ENCODE data around the gene GALNT11. TPM values are rescaled to one million over a fixed set of nuclear protein-coding genes. Genes with fewer than 3 reads are reported as not detected.

Gene GALNT11
- polyA plus RNA-seq, 3 donors = 17.7 to 25.9 (median 20.6) TPM

DNA sequence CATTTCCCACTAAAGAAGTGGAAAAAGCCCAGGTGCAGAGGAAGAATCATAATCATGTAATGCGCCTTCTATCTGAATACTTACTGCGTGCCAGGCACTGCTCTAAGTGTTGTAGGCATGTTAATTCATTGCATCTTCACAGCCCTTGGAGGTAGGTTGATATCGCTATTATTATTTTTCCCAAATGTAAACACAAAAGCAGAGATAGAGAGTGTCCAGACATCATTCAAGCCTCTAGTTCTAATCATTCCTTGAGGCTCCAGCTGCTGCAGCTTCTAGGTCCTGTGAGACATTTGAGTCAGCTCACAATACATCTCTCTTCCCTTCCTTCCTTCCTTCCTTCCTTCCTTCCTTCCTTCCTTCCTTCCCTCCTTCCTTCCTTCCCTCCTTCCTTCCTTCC lies 44.3 kb upstream of the GALNT11 start:
- no CpG with 5 or more reads among the region's 3 CpGs for WGBS (ENCODE audit: insufficient coverage)
- no peak overlapping the region for H2AFZ ChIP-seq (ENCODE audit: insufficient read depth, low read depth, low read length, poor library complexity, severe bottlenecking)
- Mint-ChIP-seq H3K4me3 (no peak overlapping the region), H3K4me1 (no peaks in the 10 kb centered on the region), H3K27me3 (ENCODE audit: low read depth in 3 of 3) (peaks cover 2 to 6% (median 3%) of the 10 kb centered on the region in 3 donors), H3K9me3 (no peaks in the 10 kb centered on the region), H3K27ac (no peak overlapping the region), H3K36me3 (no peaks in the 10 kb centered on the region)
- H3K79me2 ChIP-seq (ENCODE audit: insufficient read depth, low read length) = no peaks in the 10 kb centered on the region
- no peak overlapping the region for H3K4me2 ChIP-seq (replicated peaks; ENCODE audit: extremely low read depth, low read length, poor library complexity, severe bottlenecking)
- DNase-seq = no peak
- H3K4me1 ChIP-seq (ENCODE audit: control insufficient read depth in 1 of 2, insufficient read depth in 2 of 2, low read length in 2 of 2) = no peaks in the 10 kb centered on the region
- H3K27ac ChIP-seq (ENCODE audit: low read depth in 1 of 2, low read length in 2 of 2) = no peak overlapping the region
- H4K20me1 ChIP-seq (ENCODE audit: insufficient read depth, low read length) = no peaks in the 10 kb centered on the region
- H3K36me3 ChIP-seq (replicated peaks in 1 of 2; ENCODE audit: control insufficient read depth in 1 of 2, insufficient read depth in 2 of 2, low read length in 2 of 2) = no peaks in the 10 kb centered on the region
- no peaks in the 10 kb centered on the region for H3K27me3 ChIP-seq (ENCODE audit: control insufficient read depth in 2 of 2, insufficient read depth in 2 of 2, low read length in 2 of 2)
- intact Hi-C loops (cut with micrococcal nuclease) = no loop called here
- no peaks in the 10 kb centered on the region for H3K9me3 ChIP-seq (replicated peaks in 1 of 2; ENCODE audit: control insufficient read depth in 1 of 2, insufficient read depth in 1 of 2, low read length in 2 of 2)
- no peak overlapping the region for H3K9ac ChIP-seq (ENCODE audit: insufficient read depth, low read length, poor library complexity, severe bottlenecking)
- TF ChIP-seq, protein P1, sequence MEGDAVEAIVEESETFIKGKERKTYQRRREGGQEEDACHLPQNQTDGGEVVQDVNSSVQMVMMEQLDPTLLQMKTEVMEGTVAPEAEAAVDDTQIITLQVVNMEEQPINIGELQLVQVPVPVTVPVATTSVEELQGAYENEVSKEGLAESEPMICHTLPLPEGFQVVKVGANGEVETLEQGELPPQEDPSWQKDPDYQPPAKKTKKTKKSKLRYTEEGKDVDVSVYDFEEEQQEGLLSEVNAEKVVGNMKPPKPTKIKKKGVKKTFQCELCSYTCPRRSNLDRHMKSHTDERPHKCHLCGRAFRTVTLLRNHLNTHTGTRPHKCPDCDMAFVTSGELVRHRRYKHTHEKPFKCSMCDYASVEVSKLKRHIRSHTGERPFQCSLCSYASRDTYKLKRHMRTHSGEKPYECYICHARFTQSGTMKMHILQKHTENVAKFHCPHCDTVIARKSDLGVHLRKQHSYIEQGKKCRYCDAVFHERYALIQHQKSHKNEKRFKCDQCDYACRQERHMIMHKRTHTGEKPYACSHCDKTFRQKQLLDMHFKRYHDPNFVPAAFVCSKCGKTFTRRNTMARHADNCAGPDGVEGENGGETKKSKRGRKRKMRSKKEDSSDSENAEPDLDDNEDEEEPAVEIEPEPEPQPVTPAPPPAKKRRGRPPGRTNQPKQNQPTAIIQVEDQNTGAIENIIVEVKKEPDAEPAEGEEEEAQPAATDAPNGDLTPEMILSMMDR (IDR thresholded peaks at IDR 0.05) = no peak
- no peak overlapping the region for H3K4me3 ChIP-seq (replicated peaks in 1 of 3; ENCODE audit: low read depth in 2 of 3, low read length in 3 of 3)

DNA sequence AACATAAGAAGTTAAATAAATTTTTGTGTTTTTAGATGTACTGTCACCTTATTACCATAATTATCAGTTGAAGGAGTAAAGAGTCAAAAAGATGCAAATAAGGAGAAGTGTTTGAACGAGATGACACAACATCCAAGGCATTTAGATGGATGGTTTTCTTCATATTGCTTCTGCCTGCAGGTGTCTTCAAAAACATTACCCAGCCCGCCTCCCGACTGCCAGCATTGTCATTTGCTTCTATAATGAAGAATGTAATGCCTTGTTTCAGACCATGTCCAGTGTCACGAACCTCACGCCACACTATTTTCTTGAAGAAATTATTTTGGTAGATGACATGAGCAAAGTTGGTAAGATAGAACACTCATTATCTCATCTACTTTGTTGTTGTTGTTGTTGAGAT lies 42.7 kb upstream of the GALNT11 start:
- Mint-ChIP-seq H3K4me3 (no peak overlapping the region), H3K4me1 (no peaks in the 10 kb centered on the region), H3K27me3 (ENCODE audit: low read depth in 3 of 3) (peaks cover 3 to 6% (median 5%) of the 10 kb centered on the region in 3 donors), H3K27ac (no peak overlapping the region), H3K9me3 (peaks cover 0 to 4% (median 0%) of the 10 kb centered on the region in 7 donors), H3K36me3 (no peaks in the 10 kb centered on the region)
- H3K36me3 ChIP-seq (replicated peaks in 1 of 2; ENCODE audit: control insufficient read depth in 1 of 2, insufficient read depth in 2 of 2, low read length in 2 of 2) = no peaks in the 10 kb centered on the region
- H3K4me2 ChIP-seq (replicated peaks; ENCODE audit: extremely low read depth, low read length, poor library complexity, severe bottlenecking) = no peak overlapping the region
- no peak overlapping the region for H2AFZ ChIP-seq (ENCODE audit: insufficient read depth, low read depth, low read length, poor library complexity, severe bottlenecking)
- H3K9me3 ChIP-seq (replicated peaks in 1 of 2; ENCODE audit: control insufficient read depth in 1 of 2, insufficient read depth in 1 of 2, low read length in 2 of 2) = no peaks in the 10 kb centered on the region
- H3K27me3 ChIP-seq (ENCODE audit: control insufficient read depth in 2 of 2, insufficient read depth in 2 of 2, low read length in 2 of 2) = no peaks in the 10 kb centered on the region
- H3K27ac ChIP-seq (ENCODE audit: low read depth in 1 of 2, low read length in 2 of 2) = no peak overlapping the region
- H3K79me2 ChIP-seq (ENCODE audit: insufficient read depth, low read length) = no peaks in the 10 kb centered on the region
- TF ChIP-seq, protein P1 (IDR thresholded peaks at IDR 0.05) = no peak
- DNase-seq = no peak
- no peak overlapping the region for H3K4me3 ChIP-seq (replicated peaks in 1 of 3; ENCODE audit: low read depth in 2 of 3, low read length in 3 of 3)
- WGBS (ENCODE audit: insufficient coverage) = 80% methylated on average over 1 of the region's 5 CpGs
- H3K4me1 ChIP-seq (ENCODE audit: control insufficient read depth in 1 of 2, insufficient read depth in 2 of 2, low read length in 2 of 2) = no peaks in the 10 kb centered on the region
- H3K9ac ChIP-seq (ENCODE audit: insufficient read depth, low read length, poor library complexity, severe bottlenecking) = no peak overlapping the region
- intact Hi-C loops (cut with micrococcal nuclease) = no loop called here
- H4K20me1 ChIP-seq (ENCODE audit: insufficient read depth, low read length) = no peaks in the 10 kb centered on the region

All from CD14-positive monocyte (primary cell).